IMR-90 (cell line): ENCODE measurements around the gene AKAP13. TPM values are rescaled to one million over a fixed set of nuclear protein-coding genes. Genes with fewer than 3 reads are reported as not detected.

Experiments used
- ATAC-seq: fragments of 200-7000 bp; cut with Tn5 transposase; 2 replicates; pipeline ENCODE4 v1.9.1; 2020; ENCODE audit warnings: low read depth, mild to moderate bottlenecking, moderate library complexity
- BruUV-seq: library from RNA; stranded (reverse); fragments of 400-500 nt; replicated peaks from 2 replicates; lab custom pipeline; 2021; lab: Mats Ljungman, UMichigan
- CTCF ChIA-PET: fragments of 300-600 bp; formaldehyde crosslinking; extraction: SDS; loops from one replicate; lab custom pipeline; 2021; ENCODE audit warnings: antibody characterized with exemption; lab: Yijun Ruan, JAX
- POLR2A ChIA-PET: fragments of 300-600 bp; sonication (Branson Sonifier 250); formaldehyde crosslinking; loops from one replicate; lab custom pipeline; 2022; ENCODE audit warnings: antibody characterized with exemption; ENCODE audit not compliant: unreplicated experiment; lab: Charles Lee
- DNase-seq: peaks from one replicate; pipeline ENCODE4 v3.0.0; 2013
- H2AFZ ChIP-seq: replicated peaks from 2 replicates; pipeline ENCODE3; 2013; ENCODE audit warnings: low read length, mild to moderate bottlenecking; ENCODE audit not compliant: poor library complexity
- H2AK5ac ChIP-seq: 2 replicates; pipeline ENCODE4 v1.6.1; 2013; ENCODE audit warnings: low read depth, low read length, inconsistent platforms
- H2AK9ac ChIP-seq: replicated peaks from 2 replicates; pipeline ENCODE3; 2013; ENCODE audit warnings: mild to moderate bottlenecking, low read depth, low read length, moderate library complexity; ENCODE audit not compliant: poor library complexity
- H2BK120ac ChIP-seq: 2 replicates; pipeline ENCODE4 v1.6.1; 2013; ENCODE audit warnings: low read depth, low read length, inconsistent platforms
- H2BK15ac ChIP-seq: 3 replicates; pipeline ENCODE4 v1.6.1; 2013; ENCODE audit warnings: low read depth, low read length, inconsistent platforms
- H2BK20ac ChIP-seq: 2 replicates; pipeline ENCODE4 v1.6.1; 2013; ENCODE audit warnings: low read depth, mild to moderate bottlenecking, inconsistent platforms, low read length, moderate library complexity
- H2BK5ac ChIP-seq: 2 replicates; pipeline ENCODE4 v1.6.1; 2013; ENCODE audit warnings: mild to moderate bottlenecking, low read depth, low read length, inconsistent platforms; ENCODE audit not compliant: poor library complexity, severe bottlenecking
- H3K14ac ChIP-seq: replicated peaks from 2 replicates; pipeline ENCODE4 v1.6.1; 2013; ENCODE audit warnings: low read depth, low read length, inconsistent platforms
- H3K18ac ChIP-seq: 2 replicates; pipeline ENCODE4 v1.6.1; 2013; ENCODE audit warnings: low read depth, low read length, control low read depth
- H3K23ac ChIP-seq: 2 replicates; pipeline ENCODE4 v1.6.1; 2013; ENCODE audit warnings: low read depth, low read length, inconsistent platforms
- H3K27ac ChIP-seq: 2 replicates; pipeline ENCODE4 v1.5.1; 2013; ENCODE audit warnings: mild to moderate bottlenecking, control low read depth, low read length; ENCODE audit not compliant: insufficient read depth
- H3K27me3 ChIP-seq: 2 replicates; pipeline ENCODE4 v1.6.1; 2013; ENCODE audit warnings: low read length; ENCODE audit not compliant: control insufficient read depth, insufficient read depth
- H3K36me3 ChIP-seq: 2 replicates; pipeline ENCODE4 v1.6.1; 2013; ENCODE audit warnings: low read length, mixed read lengths; ENCODE audit not compliant: control insufficient read depth, insufficient read depth
- H3K4ac ChIP-seq: 2 replicates; pipeline ENCODE4 v1.6.1; 2013; ENCODE audit warnings: low read depth, low read length, inconsistent platforms
- H3K4me1 ChIP-seq: 2 replicates; pipeline ENCODE4 v1.6.1; 2013; ENCODE audit warnings: low read length, mixed read lengths; ENCODE audit not compliant: control insufficient read depth, insufficient read depth
- H3K4me2 ChIP-seq: 2 replicates; pipeline ENCODE4 v1.6.1; 2013; ENCODE audit warnings: low read depth, mild to moderate bottlenecking, control low read depth, low read length, moderate library complexity
- H3K4me3 ChIP-seq: 2 replicates; pipeline ENCODE4 v1.5.1; 2013; ENCODE audit warnings: low read depth, mild to moderate bottlenecking, control low read depth, low read length, moderate library complexity; ENCODE audit not compliant: insufficient read depth
- H3K56ac ChIP-seq: 2 replicates; pipeline ENCODE4 v1.6.1; 2013; ENCODE audit warnings: low read length, inconsistent platforms; ENCODE audit not compliant: insufficient read depth; ENCODE audit errors: extremely low read depth
- H3K79me1 ChIP-seq, 2 experiments: 2 replicates each; pipeline ENCODE4 v1.6.1; 2013; ENCODE audit warnings: low read length in 2 of 2, inconsistent platforms in 1 of 2, low read depth in 1 of 2
- H3K9ac ChIP-seq: 2 replicates; pipeline ENCODE4 v1.6.1; 2013; ENCODE audit warnings: low read depth, low read length, control low read depth
- H3K9me1 ChIP-seq: 2 replicates; pipeline ENCODE4 v1.6.1; 2013; ENCODE audit warnings: low read length, inconsistent platforms; ENCODE audit not compliant: insufficient read depth
- H3K9me3 ChIP-seq: 2 replicates; pipeline ENCODE4 v1.6.1; 2013; ENCODE audit warnings: low read length; ENCODE audit not compliant: control insufficient read depth, insufficient read depth
- H4K20me1 ChIP-seq: 2 replicates; pipeline ENCODE4 v1.6.1; 2013; ENCODE audit warnings: low read length, inconsistent platforms; ENCODE audit not compliant: insufficient read depth
- H4K5ac ChIP-seq: 2 replicates; pipeline ENCODE4 v1.6.1; 2013; ENCODE audit warnings: mild to moderate bottlenecking, low read depth, low read length, control low read depth
- H4K8ac ChIP-seq, 2 experiments: 2 replicates each; pipeline ENCODE4 v1.6.1; 2013; ENCODE audit warnings: low read depth in 2 of 2, low read length in 2 of 2, control low read depth in 1 of 2, inconsistent platforms in 1 of 2
- H4K91ac ChIP-seq: 2 replicates; pipeline ENCODE4 v1.6.1; 2013; ENCODE audit warnings: low read depth, low read length, inconsistent platforms; ENCODE audit not compliant: insufficient read depth
- CHD1 ChIP-seq: IDR thresholded peaks from 2 replicates; pipeline ENCODE4 v1.6.1; 2012; ENCODE audit warnings: low read depth, low read length, improper control_type of control experiment
- MXI1 ChIP-seq: IDR thresholded peaks from 2 replicates; pipeline ENCODE4 v1.6.1; 2012; ENCODE audit warnings: low read depth, mild to moderate bottlenecking, low read length, moderate library complexity, borderline replicate concordance
- RCOR1 ChIP-seq: IDR thresholded peaks from 2 replicates; pipeline ENCODE4 v1.6.1; 2012; ENCODE audit warnings: mild to moderate bottlenecking, low read length, improper control_type of control experiment; ENCODE audit not compliant: insufficient replicate concordance
- SMC3 ChIP-seq: fragments of 150-350 bp; IDR thresholded peaks from 2 replicates; pipeline ENCODE4 v1.6.1; 2016; ENCODE audit warnings: low read depth, mild to moderate bottlenecking, antibody characterized with exemption, low read length, moderate library complexity
- WGBS, 2 experiments: methylation state at CpG; one replicate each; pipeline versions ENCODE4 v1.1.5 to v1.1.7; 2013; ENCODE audit warnings: missing lambda C conversion rate in 2 of 2; ENCODE audit not compliant: insufficient read length in 1 of 2; ENCODE audit errors: extremely low coverage in 2 of 2; 5-methylcytosine and 5-hydroxymethylcytosine counted together
- dilution Hi-C: fragments of 300-500 bp; cut with HindIII; formaldehyde crosslinking; loops from one replicate; pipeline ENCODE4 v1.14.3; 2018; ENCODE audit warnings: low sequenced_read_pairs; ENCODE audit not compliant: unreplicated experiment
- in situ Hi-C: fragments of 300-500 bp; cut with MboI; formaldehyde crosslinking; loops from 3 replicates; pipeline ENCODE4 v1.14.3; 2019; ENCODE audit warnings: low sequenced_read_pairs, inconsistent platforms, mixed read lengths
- intact Hi-C: fragments of 100-400 bp; cut with micrococcal nuclease; formaldehyde crosslinking; loops from 2 replicates; pipeline ENCODE4 v1.10.0; 2022
- polyA plus RNA-seq, 3 experiments: library from polyadenylated mRNA; depleted of rRNA; stranded (reverse); fragments of >200 nt; gene quantifications; 2 replicates each; pipeline ENCODE4 v1.2.3, GENCODE V29; 2012; ENCODE audit warnings: low replicate concordance in 1 of 3
- total RNA-seq: library from RNA; depleted of rRNA; stranded (reverse); fragments of >200 nt; gene quantifications from 2 replicates; pipeline ENCODE4 v1.2.3, GENCODE V29; 2012
- TF ChIP-seq, protein P1 (sequence below): fragments of 150-350 bp; IDR thresholded peaks from 2 replicates; pipeline ENCODE4 v1.6.1; 2016; ENCODE audit warnings: low read depth, mild to moderate bottlenecking, low read length, moderate library complexity, borderline replicate concordance
- TF ChIP-seq, protein P2 (sequence below): conservative IDR thresholded peaks from 2 replicates; pipeline ENCODE4 v1.5.1; 2012; ENCODE audit warnings: mild to moderate bottlenecking, low read depth, low read length, improper control_type of control experiment

AKAP13 gene
- total and polyA plus RNA-seq, 2 of the 4 experiments (the other 2 are of a cell fraction): 10.4 to 46.4 TPM

DNA sequence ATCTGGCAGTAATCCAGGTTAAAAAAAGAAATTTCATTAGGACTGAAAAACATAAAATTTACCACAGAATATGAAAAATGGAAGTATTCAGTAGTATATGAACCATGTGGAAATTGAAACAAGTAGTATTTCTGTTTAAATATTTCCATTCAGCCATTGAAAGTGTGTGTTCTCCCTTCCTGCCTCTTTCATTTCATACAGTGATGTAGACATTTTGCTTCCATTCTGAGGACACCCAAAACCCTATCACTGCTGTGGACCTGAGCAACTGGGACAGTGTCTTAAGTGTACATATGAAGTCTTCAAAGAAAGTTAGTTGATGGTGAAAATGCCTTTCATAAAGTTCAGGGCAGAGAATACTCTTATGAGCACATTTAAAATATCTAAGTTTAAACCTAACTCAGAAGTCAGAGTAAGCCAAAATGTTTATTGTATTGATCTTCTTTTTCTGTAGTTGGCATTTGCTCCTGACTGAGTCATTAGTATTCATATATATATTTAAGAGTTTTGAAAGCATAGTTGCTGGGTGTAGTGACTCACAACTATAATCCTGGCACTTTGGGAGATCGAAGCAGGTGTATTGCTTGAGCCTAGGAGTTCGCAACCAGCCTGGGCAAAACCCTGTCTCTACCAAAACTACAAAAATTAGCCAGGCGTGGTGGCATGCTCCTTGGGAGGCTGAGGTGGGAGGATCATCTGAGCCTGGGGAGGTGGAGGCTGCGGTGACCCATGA is 215.6 kb downstream of the AKAP13 start:
- dilution Hi-C loops (no loop called here), intact Hi-C loops (no loop called here), in situ Hi-C loops (loop anchor here (10.0 kb wide), 1 partner anchor 239 kb away; no protein-coding TSS in a partner anchor)
- ChIA-PET POLR2A (no interaction called here), CTCF (no interaction called here)
- H3K56ac ChIP-seq: no peak overlapping the region
- no peak overlapping the region for H2AK5ac ChIP-seq
- no peaks in the 10 kb centered on the region for H3K9me3 ChIP-seq
- no peak overlapping the region for H3K18ac ChIP-seq
- H4K8ac ChIP-seq: no peak overlapping the region
- peak; percentile 49 for DNase-seq
- no TSS peak for BruUV-seq
- TF ChIP-seq RCOR1: no peak
- TF ChIP-seq, protein P1, sequence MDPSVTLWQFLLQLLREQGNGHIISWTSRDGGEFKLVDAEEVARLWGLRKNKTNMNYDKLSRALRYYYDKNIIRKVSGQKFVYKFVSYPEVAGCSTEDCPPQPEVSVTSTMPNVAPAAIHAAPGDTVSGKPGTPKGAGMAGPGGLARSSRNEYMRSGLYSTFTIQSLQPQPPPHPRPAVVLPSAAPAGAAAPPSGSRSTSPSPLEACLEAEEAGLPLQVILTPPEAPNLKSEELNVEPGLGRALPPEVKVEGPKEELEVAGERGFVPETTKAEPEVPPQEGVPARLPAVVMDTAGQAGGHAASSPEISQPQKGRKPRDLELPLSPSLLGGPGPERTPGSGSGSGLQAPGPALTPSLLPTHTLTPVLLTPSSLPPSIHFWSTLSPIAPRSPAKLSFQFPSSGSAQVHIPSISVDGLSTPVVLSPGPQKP: no peak
- no peak for TF ChIP-seq CHD1
- TF ChIP-seq, protein P2, sequence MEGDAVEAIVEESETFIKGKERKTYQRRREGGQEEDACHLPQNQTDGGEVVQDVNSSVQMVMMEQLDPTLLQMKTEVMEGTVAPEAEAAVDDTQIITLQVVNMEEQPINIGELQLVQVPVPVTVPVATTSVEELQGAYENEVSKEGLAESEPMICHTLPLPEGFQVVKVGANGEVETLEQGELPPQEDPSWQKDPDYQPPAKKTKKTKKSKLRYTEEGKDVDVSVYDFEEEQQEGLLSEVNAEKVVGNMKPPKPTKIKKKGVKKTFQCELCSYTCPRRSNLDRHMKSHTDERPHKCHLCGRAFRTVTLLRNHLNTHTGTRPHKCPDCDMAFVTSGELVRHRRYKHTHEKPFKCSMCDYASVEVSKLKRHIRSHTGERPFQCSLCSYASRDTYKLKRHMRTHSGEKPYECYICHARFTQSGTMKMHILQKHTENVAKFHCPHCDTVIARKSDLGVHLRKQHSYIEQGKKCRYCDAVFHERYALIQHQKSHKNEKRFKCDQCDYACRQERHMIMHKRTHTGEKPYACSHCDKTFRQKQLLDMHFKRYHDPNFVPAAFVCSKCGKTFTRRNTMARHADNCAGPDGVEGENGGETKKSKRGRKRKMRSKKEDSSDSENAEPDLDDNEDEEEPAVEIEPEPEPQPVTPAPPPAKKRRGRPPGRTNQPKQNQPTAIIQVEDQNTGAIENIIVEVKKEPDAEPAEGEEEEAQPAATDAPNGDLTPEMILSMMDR: no peak
- TF ChIP-seq MXI1: no peak
- no peak for TF ChIP-seq SMC3
- no peak overlapping the region for H4K91ac ChIP-seq
- H2BK20ac ChIP-seq: no peak overlapping the region
- H3K4me3 ChIP-seq: no peak overlapping the region
- no peak overlapping the region for H3K23ac ChIP-seq
- H3K14ac ChIP-seq: no peak overlapping the region
- no peak overlapping the region for H2BK120ac ChIP-seq
- ATAC-seq: no peak
- no peaks in the 10 kb centered on the region for H3K27me3 ChIP-seq
- no peak overlapping the region for H2AFZ ChIP-seq
- no CpG with 5 or more reads among the region's 4 CpGs for WGBS, 2 experiments
- H3K9ac ChIP-seq: no peak overlapping the region
- H3K4me1 ChIP-seq: peaks cover 3% of the 10 kb centered on the region; the same call in 1 of the 2 replicates
- H2BK15ac ChIP-seq: no peak overlapping the region
- no peak overlapping the region for H3K4ac ChIP-seq
- no peak overlapping the region for H3K4me2 ChIP-seq
- H3K9me1 ChIP-seq: peaks cover 8% of the 10 kb centered on the region; the same call in 1 of the 2 replicates
- H3K36me3 ChIP-seq: no peaks in the 10 kb centered on the region
- H4K20me1 ChIP-seq: no peaks in the 10 kb centered on the region
- H3K79me1 ChIP-seq: peaks cover 24 to 50% of the 10 kb centered on the region in 2 experiments
- H2AK9ac ChIP-seq: no peak overlapping the region
- H2BK5ac ChIP-seq: no peak overlapping the region
- H3K27ac ChIP-seq: no peak overlapping the region
- no peak overlapping the region for H4K5ac ChIP-seq
